GM12878 (cell line): ENCODE results near the gene OMG.

Source experiments
- CTCF ChIP-seq, 3 experiments: IDR thresholded peaks in 2 of 3; conservative IDR thresholded peaks in 1 of 3; 2 replicates each; pipeline ENCODE4 v1.5.1; 2011; ENCODE audit warnings: low read depth in 3 of 3, low read length in 3 of 3, mild to moderate bottlenecking in 3 of 3, control low read depth in 2 of 3, moderate library complexity in 2 of 3, inconsistent platforms in 1 of 3, mixed read lengths in 1 of 3; ENCODE audit not compliant: control insufficient read depth in 2 of 3, insufficient read depth in 1 of 3; ENCODE audit errors: extremely low read depth in 1 of 3
- HDGF ChIP-seq: fragments of 450-650 bp; IDR thresholded peaks from 2 replicates; pipeline ENCODE4 v1.6.1; 2016; ENCODE audit warnings: antibody characterized with exemption
- JUNB ChIP-seq: IDR thresholded peaks from 2 replicates; pipeline ENCODE4 v1.6.1; 2016; ENCODE audit warnings: antibody characterized with exemption, mild to moderate bottlenecking
- LARP7 ChIP-seq: fragments of 450-650 bp; IDR thresholded peaks from 2 replicates; pipeline ENCODE4 v1.6.1; 2017; ENCODE audit warnings: mild to moderate bottlenecking
- MTA3 ChIP-seq: IDR thresholded peaks from 2 replicates; pipeline ENCODE4 v1.6.1; 2012; ENCODE audit warnings: low read length, inconsistent platforms, borderline replicate concordance
- NFXL1 ChIP-seq: fragments of 450-650 bp; IDR thresholded peaks from 2 replicates; pipeline ENCODE4 v1.6.1; 2017; ENCODE audit warnings: antibody characterized with exemption, mild to moderate bottlenecking, borderline replicate concordance
- NR2F1 ChIP-seq: fragments of 450-650 bp; conservative IDR thresholded peaks from 2 replicates; pipeline ENCODE4 v1.6.1; 2017; ENCODE audit warnings: mild to moderate bottlenecking
- POLR2AphosphoS5 ChIP-seq: IDR thresholded peaks from 2 replicates; pipeline ENCODE4 v1.6.1; 2011; ENCODE audit warnings: mild to moderate bottlenecking, low read length, inconsistent platforms
- TAF1 ChIP-seq: IDR thresholded peaks from 2 replicates; pipeline ENCODE4 v1.6.1; 2011; ENCODE audit warnings: mild to moderate bottlenecking, low read depth, low read length, borderline replicate concordance
- TARDBP ChIP-seq: IDR thresholded peaks from 2 replicates; pipeline ENCODE4 v1.6.1; 2016; ENCODE audit warnings: borderline replicate concordance
- TCF12 ChIP-seq: IDR thresholded peaks from 2 replicates; pipeline ENCODE4 v1.6.1; 2011; ENCODE audit warnings: low read depth, mild to moderate bottlenecking, low read length
- ZBTB33 ChIP-seq: fragments of 450-650 bp; IDR thresholded peaks from 2 replicates; pipeline ENCODE4 v1.6.1; 2017; ENCODE audit warnings: mild to moderate bottlenecking
- TF ChIP-seq, protein P1 (sequence below): fragments of 450-650 bp; IDR thresholded peaks from 2 replicates; pipeline ENCODE4 v1.6.1; 2016; ENCODE audit warnings: mild to moderate bottlenecking
- TF ChIP-seq, protein P2 (sequence below): IDR thresholded peaks from 2 replicates; pipeline ENCODE4 v1.6.1; 2012; ENCODE audit warnings: low read depth, low read length, improper control_type of control experiment

GRCh38 chr17:31310260-31310659, 13.2 kb upstream of the OMG start:
- no peak for TF ChIP-seq JUNB
- no peak for TF ChIP-seq TCF12
- no peak for TF ChIP-seq TARDBP
- TF ChIP-seq ZBTB33: no peak
- TF ChIP-seq HDGF: no peak; the same call in 1 of the 2 replicates
- no peak for TF ChIP-seq LARP7
- TF ChIP-seq, protein P1, sequence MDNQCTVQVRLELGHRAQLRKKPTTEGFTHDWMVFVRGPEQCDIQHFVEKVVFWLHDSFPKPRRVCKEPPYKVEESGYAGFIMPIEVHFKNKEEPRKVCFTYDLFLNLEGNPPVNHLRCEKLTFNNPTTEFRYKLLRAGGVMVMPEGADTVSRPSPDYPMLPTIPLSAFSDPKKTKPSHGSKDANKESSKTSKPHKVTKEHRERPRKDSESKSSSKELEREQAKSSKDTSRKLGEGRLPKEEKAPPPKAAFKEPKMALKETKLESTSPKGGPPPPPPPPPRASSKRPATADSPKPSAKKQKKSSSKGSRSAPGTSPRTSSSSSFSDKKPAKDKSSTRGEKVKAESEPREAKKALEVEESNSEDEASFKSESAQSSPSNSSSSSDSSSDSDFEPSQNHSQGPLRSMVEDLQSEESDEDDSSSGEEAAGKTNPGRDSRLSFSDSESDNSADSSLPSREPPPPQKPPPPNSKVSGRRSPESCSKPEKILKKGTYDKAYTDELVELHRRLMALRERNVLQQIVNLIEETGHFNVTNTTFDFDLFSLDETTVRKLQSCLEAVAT: peak; percentile 65; the same call in 1 of the 2 replicates
- no peak for TF ChIP-seq CTCF (IDR thresholded peaks at IDR 0.05 in 2 of 3, conservative IDR thresholded peaks at IDR 0.05 in 1 of 3; ENCODE audit: control insufficient read depth in 2 of 3, extremely low read depth in 1 of 3, insufficient read depth in 1 of 3, low read depth in 3 of 3, low read length in 3 of 3)
- TF ChIP-seq MTA3: no peak; the same call in 1 of the 2 replicates
- peak; percentile 47; the same call in 1 of the 2 replicates for TF ChIP-seq TAF1
- TF ChIP-seq NR2F1: no peak
- TF ChIP-seq, protein P2, sequence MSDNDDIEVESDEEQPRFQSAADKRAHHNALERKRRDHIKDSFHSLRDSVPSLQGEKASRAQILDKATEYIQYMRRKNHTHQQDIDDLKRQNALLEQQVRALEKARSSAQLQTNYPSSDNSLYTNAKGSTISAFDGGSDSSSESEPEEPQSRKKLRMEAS: no peak
- no peak for TF ChIP-seq POLR2AphosphoS5
- TF ChIP-seq NFXL1: no peak
